GM19328 (cell line): ENCODE measurements around the gene UCN.
A peak's percentile ranks its signal among the peaks of the same experiment; 100 is the strongest.
"Not testable (repeated sequence)": the region's sequence is repeated elsewhere in the genome, so short reads cannot be mapped to it uniquely, and the experiment has no call there.

Source experiments
- ATAC-seq: cut with Tn5 transposase; IDR thresholded peaks from one replicate; pipeline ENCODE4 v1.9.1; 2021; ENCODE audit warnings: mild to moderate bottlenecking, moderate library complexity; ENCODE audit not compliant: unreplicated experiment

Gene UCN

GRCh38 chr2:27308359-27308881 is at the start of gene UCN:
UCN (minus strand) TSS chr2:27308445; CDS start chr2:27307895, 550 bp downstream.
- no peak for ATAC-seq

GRCh38 chr2:27356382-27357181 is 48.3 kb upstream of the UCN start, which contains the start of gene GTF3C2:
GTF3C2 (minus strand) TSS chr2:27356764; CDS start chr2:27343554, 13,210 bp downstream.
- ATAC-seq, result peak; percentile 80

GRCh38 chr2:27356056-27356381 is 47.8 kb upstream of the UCN start:
- peak; percentile 35 for ATAC-seq

- no peak for ATAC-seq
These were observed 46.3 kb upstream of the UCN start for GRCh38 chr2:27354597-27354927.

GRCh38 chr2:27353762-27354596 is 45.7 kb upstream of the UCN start:
- ATAC-seq, result no peak

- ATAC-seq, result not testable (repeated sequence)
These were observed 45.1 kb upstream of the UCN start for GRCh38 chr2:27353386-27353761.

- no peak for ATAC-seq
These were observed 43.8 kb upstream of the UCN start for GRCh38 chr2:27351802-27352598.

- no peak for ATAC-seq
These were observed 42.0 kb upstream of the UCN start for GRCh38 chr2:27350106-27350693.

- no peak for ATAC-seq
These were observed 39.4 kb upstream of the UCN start for GRCh38 chr2:27347641-27348040.

- ATAC-seq, result no peak
These were observed 27.9 kb upstream of the UCN start for GRCh38 chr2:27336173-27336572.

- ATAC-seq, result no peak
These were observed 27.1 kb upstream of the UCN start for GRCh38 chr2:27335311-27335710.

- ATAC-seq, result no peak
These were observed 16.5 kb upstream of the UCN start for GRCh38 chr2:27324720-27325119.

- ATAC-seq, result no peak
These were observed 15.5 kb upstream of the UCN start for GRCh38 chr2:27323596-27324285.

- ATAC-seq, result peak; percentile 79
These were observed 14.7 kb upstream of the UCN start, which contains the start of gene MPV17 for GRCh38 chr2:27322766-27323595. MPV17 (minus strand) TSS chr2:27323097; CDS start chr2:27322517, 580 bp downstream.

GRCh38 chr2:27322301-27322765 is 14.1 kb upstream of the UCN start:
- no peak for ATAC-seq

GRCh38 chr2:27320958-27321543 is 12.8 kb upstream of the UCN start:
- no peak for ATAC-seq

GRCh38 chr2:27319839-27320238 is 11.6 kb upstream of the UCN start:
- not testable (repeated sequence) for ATAC-seq

- no peak for ATAC-seq
These were observed 8.6 kb upstream of the UCN start for GRCh38 chr2:27316655-27317412.
